Tibial artery (tissue), 4 donors: ENCODE data around the gene WTIP.
"Not testable (repeated sequence)": the region's sequence is repeated elsewhere in the genome, so short reads cannot be mapped to it uniquely, and the experiment has no call there.

Experiments
- DNase-seq, 2 donors: peaks; one replicate each; pipeline ENCODE4 v3.0.0-alpha.2; 2019
- H3K27ac ChIP-seq, 2 donors: fragments of 200-600 bp; sonication (generic) in 1 of 2; 1 replicate in 1 of 2; 2 replicates in 1 of 2; pipeline ENCODE4 v1.5.1; 2018 to 2019; ENCODE audit warnings: mild to moderate bottlenecking in 1 of 2
- H3K27me3 ChIP-seq, 2 donors: fragments of 200-600 bp; sonication (generic) in 1 of 2; one replicate each; pipeline versions ENCODE4 v1.5.1 to v1.6.0; 2016 to 2019
- H3K36me3 ChIP-seq, 3 donors: fragments of 200-600 bp; sonication (generic) in 2 of 3; one replicate each; pipeline ENCODE4 v1.5.1; 2016 to 2019; ENCODE audit warnings: mild to moderate bottlenecking in 2 of 3
- H3K4me1 ChIP-seq, 4 donors: fragments of 200-600 bp; sonication (generic) in 2 of 4; 1 replicate in 3 of 4; 2 replicates in 1 of 4; pipeline ENCODE4 v1.5.1; 2016 to 2019
- H3K4me3 ChIP-seq, 2 donors: fragments of 200-600 bp; sonication (generic) in 1 of 2; 1 replicate in 1 of 2; 2 replicates in 1 of 2; pipeline ENCODE4 v1.5.1; 2018 to 2019; ENCODE audit warnings: mild to moderate bottlenecking in 2 of 2
- H3K9me3 ChIP-seq, 3 donors: fragments of 200-600 bp; sonication (generic) in 1 of 3; one replicate each; pipeline ENCODE4 v1.5.1; 2016 to 2019
- intact Hi-C: fragments of 100-400 bp; cut with DNase I; formaldehyde crosslinking; loops from one replicate; pipeline ENCODE4 v1.15.0; 2023; ENCODE audit warnings: low total_unique reads
- TF ChIP-seq, protein P1 (sequence below), 2 experiments: fragments of 200-600 bp in 1 of 2; fragments of 450-650 bp in 1 of 2; IDR thresholded peaks; one replicate each; pipeline ENCODE4 v1.5.1; 2017 to 2019; ENCODE audit warnings: antibody characterized with exemption in 2 of 2, mild to moderate bottlenecking in 1 of 2, moderate library complexity in 1 of 2

WTIP gene

DNA sequence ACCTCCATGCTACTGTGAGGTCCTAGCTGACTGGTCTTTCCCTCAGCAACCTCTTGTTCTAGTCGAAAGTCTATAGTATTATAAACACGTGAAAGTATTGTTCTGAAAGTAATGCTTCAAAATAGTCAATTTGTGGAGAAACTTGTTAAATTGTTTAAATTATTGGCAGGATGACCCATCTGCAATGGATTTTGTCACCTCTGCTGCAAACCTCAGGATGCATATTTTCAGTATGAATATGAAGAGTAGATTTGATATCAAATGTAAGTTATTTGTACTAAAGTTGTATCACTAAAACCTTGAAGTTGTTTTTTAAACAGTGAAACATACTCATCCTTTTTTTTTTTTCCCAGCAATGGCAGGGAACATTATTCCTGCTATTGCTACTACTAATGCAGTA is 27.5 kb upstream of the WTIP start:
- peaks cover 0 to 92% (median 31%) of the 10 kb centered on the region in 4 donors for H3K4me1 ChIP-seq
- H3K4me3 ChIP-seq, result no peak overlapping the region
- TF ChIP-seq, protein P1, sequence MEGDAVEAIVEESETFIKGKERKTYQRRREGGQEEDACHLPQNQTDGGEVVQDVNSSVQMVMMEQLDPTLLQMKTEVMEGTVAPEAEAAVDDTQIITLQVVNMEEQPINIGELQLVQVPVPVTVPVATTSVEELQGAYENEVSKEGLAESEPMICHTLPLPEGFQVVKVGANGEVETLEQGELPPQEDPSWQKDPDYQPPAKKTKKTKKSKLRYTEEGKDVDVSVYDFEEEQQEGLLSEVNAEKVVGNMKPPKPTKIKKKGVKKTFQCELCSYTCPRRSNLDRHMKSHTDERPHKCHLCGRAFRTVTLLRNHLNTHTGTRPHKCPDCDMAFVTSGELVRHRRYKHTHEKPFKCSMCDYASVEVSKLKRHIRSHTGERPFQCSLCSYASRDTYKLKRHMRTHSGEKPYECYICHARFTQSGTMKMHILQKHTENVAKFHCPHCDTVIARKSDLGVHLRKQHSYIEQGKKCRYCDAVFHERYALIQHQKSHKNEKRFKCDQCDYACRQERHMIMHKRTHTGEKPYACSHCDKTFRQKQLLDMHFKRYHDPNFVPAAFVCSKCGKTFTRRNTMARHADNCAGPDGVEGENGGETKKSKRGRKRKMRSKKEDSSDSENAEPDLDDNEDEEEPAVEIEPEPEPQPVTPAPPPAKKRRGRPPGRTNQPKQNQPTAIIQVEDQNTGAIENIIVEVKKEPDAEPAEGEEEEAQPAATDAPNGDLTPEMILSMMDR (IDR thresholded peaks at IDR 0.05), result no peak
- H3K27me3 ChIP-seq, result no peaks in the 10 kb centered on the region
- H3K9me3 ChIP-seq, result no peaks in the 10 kb centered on the region
- peak overlapping the region; percentile 58 to 62 for H3K27ac ChIP-seq
- no peak for DNase-seq
- intact Hi-C loops, result no loop called here
- H3K36me3 ChIP-seq, result peaks cover 57 to 68% (median 66%) of the 10 kb centered on the region in 3 donors

DNA sequence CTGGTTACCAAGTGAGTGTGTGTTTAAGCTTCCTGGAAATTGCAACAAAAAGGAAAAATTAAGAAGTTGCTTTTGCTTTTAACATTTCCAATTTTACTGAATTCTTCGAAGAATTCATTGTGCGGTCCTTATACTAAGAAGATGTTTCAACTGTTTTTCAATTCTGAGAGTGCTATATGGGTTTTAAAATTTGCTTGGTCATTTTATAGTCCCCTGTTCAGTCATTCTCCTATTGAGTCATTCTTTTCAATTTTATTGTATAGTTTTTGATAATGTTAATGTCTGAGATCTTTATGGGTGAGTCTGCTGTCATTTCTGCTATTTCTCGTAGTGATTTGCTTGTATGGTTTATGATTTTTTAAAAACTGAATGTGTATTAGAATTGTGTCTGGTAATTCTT is 26.9 kb upstream of the WTIP start:
- Histone ChIP-seq H3K27ac (peak overlapping the region; percentile 58 to 85), H3K4me3 (no peak overlapping the region), H3K27me3 (no peaks in the 10 kb centered on the region), H3K9me3 (no peaks in the 10 kb centered on the region), H3K4me1 (peaks cover 0 to 92% (median 34%) of the 10 kb centered on the region in 4 donors), H3K36me3 (peaks cover 57 to 73% (median 70%) of the 10 kb centered on the region in 3 donors)
- TF ChIP-seq, protein P1 (IDR thresholded peaks at IDR 0.05), result no peak
- intact Hi-C loops, result no loop called here
- no peak for DNase-seq

DNA sequence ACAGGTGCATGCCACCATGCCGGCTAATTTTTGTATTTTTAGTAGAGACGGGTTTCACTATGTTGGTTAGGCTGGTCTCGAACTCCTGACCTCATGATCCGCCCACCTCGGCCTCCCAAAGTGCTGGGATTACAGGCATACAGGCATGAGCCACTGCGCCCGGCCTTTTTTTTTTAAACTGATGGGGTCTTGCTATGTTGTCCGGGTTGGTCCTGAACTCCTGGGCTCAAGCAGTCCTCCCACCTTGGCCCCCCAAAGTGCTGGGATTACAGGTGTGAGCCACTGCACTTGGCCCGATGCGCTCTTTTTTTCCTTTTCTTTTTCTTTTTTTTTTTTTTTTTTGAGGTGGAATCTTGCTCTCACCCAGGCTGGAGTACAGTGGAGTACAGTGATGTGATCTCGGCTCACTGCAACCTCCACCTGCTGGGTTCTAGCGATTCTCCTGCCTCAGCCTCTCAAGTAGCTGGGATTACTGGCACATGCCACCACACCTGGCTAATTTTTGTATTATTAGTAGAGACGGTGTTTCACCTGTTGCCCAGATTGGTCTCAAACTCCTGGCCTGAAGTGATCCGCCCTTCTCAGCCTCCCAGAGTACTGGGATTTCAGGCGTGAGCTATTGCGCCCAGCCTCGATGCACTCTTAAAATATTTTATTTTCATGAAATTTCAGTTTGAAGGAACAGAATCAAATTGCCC is 25.6 kb upstream of the WTIP start:
- H3K27me3 ChIP-seq, H3K4me3 ChIP-seq, H3K9me3 ChIP-seq, intact Hi-C loops, DNase-seq: not testable (repeated sequence)
- H3K4me1 ChIP-seq, result peaks cover 0 to 94% (median 46%) of the 10 kb centered on the region in 4 donors
- H3K36me3 ChIP-seq, result peaks cover 60 to 74% (median 72%) of the 10 kb centered on the region in 3 donors
- H3K27ac ChIP-seq, result peak overlapping the region; percentile 58 to 85

DNA sequence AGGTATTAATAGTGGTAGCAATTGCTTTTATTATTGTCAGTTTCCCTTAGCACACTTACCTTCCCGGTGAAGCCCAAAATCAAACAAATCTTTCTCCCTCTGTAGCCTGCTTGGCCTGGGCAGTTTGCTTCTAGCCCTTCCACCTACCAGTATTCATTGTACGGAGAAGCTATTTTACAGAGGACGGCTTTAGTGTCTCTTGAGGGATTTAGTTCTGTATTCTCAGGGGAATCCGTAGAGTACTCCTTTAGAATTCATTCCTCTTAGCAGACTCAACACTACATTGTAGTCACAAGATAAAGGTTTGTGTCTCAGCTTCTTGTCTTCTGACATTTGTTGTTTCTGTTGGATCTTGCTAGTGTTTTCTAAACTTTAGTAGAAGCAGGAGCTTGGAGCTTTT is 24.1 kb upstream of the WTIP start:
- intact Hi-C loops, result no loop called here
- Histone ChIP-seq H3K27ac (peak overlapping the region; percentile 58 to 85), H3K27me3 (no peaks in the 10 kb centered on the region), H3K4me1 (peaks cover 0 to 95% (median 53%) of the 10 kb centered on the region in 4 donors), H3K9me3 (no peaks in the 10 kb centered on the region), H3K4me3 (no peak overlapping the region), H3K36me3 (peaks cover 52 to 75% (median 63%) of the 10 kb centered on the region in 3 donors)
- TF ChIP-seq, protein P1 (IDR thresholded peaks at IDR 0.05), result no peak
- no peak for DNase-seq

DNA sequence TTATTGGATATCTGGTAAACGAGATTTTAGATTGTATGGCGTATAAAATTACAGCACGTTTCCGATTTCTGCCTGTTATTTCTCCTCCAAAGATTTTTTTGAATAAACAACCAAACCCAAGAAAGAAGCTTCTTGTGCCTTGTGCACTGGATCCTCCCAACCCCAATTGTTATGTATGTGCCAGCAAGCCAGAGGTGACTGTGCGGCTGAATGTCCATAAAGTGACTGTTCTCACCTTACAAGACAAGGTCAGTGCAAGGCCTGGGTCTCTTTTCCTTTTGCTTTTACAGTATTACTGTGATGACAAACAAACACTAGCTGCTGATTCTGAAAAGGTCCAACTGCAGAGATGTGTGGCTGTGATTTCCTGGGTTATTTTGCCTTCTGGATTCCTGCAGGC is 22.9 kb upstream of the WTIP start:
- Histone ChIP-seq H3K36me3 (peaks cover 59 to 77% (median 66%) of the 10 kb centered on the region in 3 donors), H3K27ac (peak overlapping the region; percentile 82 to 85), H3K9me3 (no peaks in the 10 kb centered on the region), H3K4me1 (peaks cover 0 to 95% (median 46%) of the 10 kb centered on the region in 4 donors), H3K4me3 (no peak overlapping the region), H3K27me3 (no peaks in the 10 kb centered on the region)
- TF ChIP-seq, protein P1 (IDR thresholded peaks at IDR 0.05), result no peak
- intact Hi-C loops, result no loop called here
- DNase-seq, result no peak

DNA sequence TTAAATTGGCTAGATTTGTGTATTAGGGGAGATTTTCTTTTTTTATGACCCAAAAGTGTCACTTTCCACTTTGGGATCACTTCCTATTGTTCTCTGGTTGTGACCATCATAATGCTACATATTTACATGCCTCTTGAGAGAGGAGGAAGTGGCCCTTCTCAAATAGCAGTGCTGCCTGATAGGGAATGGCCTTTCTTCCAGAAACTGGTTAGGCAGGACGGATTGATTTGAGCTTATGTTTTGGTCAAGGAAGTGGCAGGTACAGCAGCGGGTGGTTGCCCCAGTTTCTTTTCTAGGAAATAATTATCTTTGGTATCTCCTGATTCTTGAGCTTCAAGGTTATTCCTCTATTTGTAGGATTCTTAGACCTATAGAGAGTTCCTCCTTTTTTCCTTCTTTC is 21.9 kb upstream of the WTIP start:
- no peak for DNase-seq
- H3K4me3 ChIP-seq, result no peak overlapping the region
- intact Hi-C loops, result no loop called here
- peaks cover 60 to 77% (median 66%) of the 10 kb centered on the region in 3 donors for H3K36me3 ChIP-seq
- no peaks in the 10 kb centered on the region for H3K9me3 ChIP-seq
- TF ChIP-seq, protein P1 (IDR thresholded peaks at IDR 0.05), result no peak
- H3K27me3 ChIP-seq, result no peaks in the 10 kb centered on the region
- H3K27ac ChIP-seq, result peak overlapping the region; percentile 82 to 85
- peaks cover 0 to 95% (median 38%) of the 10 kb centered on the region in 4 donors for H3K4me1 ChIP-seq
